ENCODE data around the gene ZNF732. TPM values are rescaled to one million over a fixed set of nuclear protein-coding genes. Genes with fewer than 3 reads are reported as not detected.

Gene ZNF732
- total RNA-seq, 1 experiment from 2014 or later, result not detected

- BruUV-seq (replicated peaks), result no TSS peak
- no peak for TF ChIP-seq CTCF (IDR thresholded peaks at IDR 0.05; ENCODE audit: insufficient read depth in 1 of 2, low read depth in 1 of 2, low read length in 1 of 2, severe bottlenecking in 1 of 2, unreplicated experiment in 1 of 2)
- Mint-ChIP-seq H3K27me3 (ENCODE audit: insufficient read depth, unreplicated experiment) (no peaks in the 10 kb centered on the region), H3K4me1 (ENCODE audit: low read depth, unreplicated experiment) (no peaks in the 10 kb centered on the region), H3K27ac (ENCODE audit: unreplicated experiment) (no peak overlapping the region), H3K36me3 (ENCODE audit: insufficient read depth, unreplicated experiment) (no peaks in the 10 kb centered on the region), H3K9me3 (ENCODE audit: unreplicated experiment) (peaks cover 41% of the 10 kb centered on the region), H3K4me3 (ENCODE audit: unreplicated experiment) (no peak overlapping the region)
- H3K36me3 ChIP-seq (ENCODE audit: control insufficient read depth, insufficient read depth, low read length), result no peaks in the 10 kb centered on the region
- H3K27me3 ChIP-seq (replicated peaks; ENCODE audit: control insufficient read depth, insufficient read depth, low read length), result no peaks in the 10 kb centered on the region
- H3K4me1 ChIP-seq, result no peaks in the 10 kb centered on the region
- ChIA-PET CTCF (no interaction called here), POLR2A (no interaction called here)
- intact Hi-C loops (cut with micrococcal nuclease; ENCODE audit: unreplicated experiment), result no loop called here
- no peak overlapping the region for H3K4me3 ChIP-seq (ENCODE audit: low read depth, low read length)
- DNase-seq, result no peak
- H3K9me3 ChIP-seq, result peaks cover 30% of the 10 kb centered on the region
Observed at GRCh38 chr4:256492-256891, 48.8 kb downstream of the ZNF732 start.

DNA sequence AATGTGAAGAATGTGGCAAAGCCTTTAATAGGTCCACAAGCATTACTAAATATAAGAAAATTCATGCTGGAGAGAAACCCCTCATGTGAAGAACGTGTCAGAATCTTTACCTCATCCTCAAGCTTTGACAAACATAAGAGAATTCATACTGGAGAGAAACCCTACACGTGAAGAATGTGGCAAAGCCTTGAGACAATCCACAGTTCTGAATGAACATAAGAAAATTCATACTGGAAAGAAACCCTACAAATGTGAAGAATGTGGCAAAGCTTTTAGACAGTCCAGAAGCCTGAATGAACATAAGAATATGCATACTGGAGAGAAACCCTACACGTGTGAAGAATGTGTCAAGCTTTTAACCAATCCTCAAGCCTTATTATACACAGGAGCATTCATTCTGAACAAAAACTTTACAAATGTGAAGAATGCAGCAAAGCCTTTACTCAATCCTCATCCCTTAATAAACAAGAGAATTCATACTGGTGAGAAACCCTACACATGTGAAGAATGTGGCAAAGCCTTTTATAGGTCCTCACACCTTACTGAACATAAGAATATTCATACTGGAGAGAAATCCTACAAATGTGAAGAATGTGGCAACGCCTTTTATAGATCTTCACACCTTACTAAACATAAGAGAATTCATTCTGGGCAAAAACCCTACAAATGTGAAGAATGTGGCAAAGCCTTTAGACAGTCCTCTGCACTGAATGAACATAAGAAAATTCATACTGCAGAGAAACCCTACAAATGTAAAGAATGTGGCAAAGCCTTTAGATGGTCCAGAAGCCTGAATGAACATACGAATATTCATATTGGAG, 51.1 kb downstream of the ZNF732 start:
- no peaks in the 10 kb centered on the region for H3K4me1 ChIP-seq
- H3K9me3 ChIP-seq, result peaks cover 22% of the 10 kb centered on the region
- POLR2A ChIA-PET, result no interaction called here
- no peaks in the 10 kb centered on the region for H3K4me1 Mint-ChIP-seq (ENCODE audit: low read depth, unreplicated experiment)
- H3K36me3 Mint-ChIP-seq (ENCODE audit: insufficient read depth, unreplicated experiment), result no peaks in the 10 kb centered on the region
- no peaks in the 10 kb centered on the region for H3K36me3 ChIP-seq (ENCODE audit: control insufficient read depth, insufficient read depth, low read length)
- no peaks in the 10 kb centered on the region for H3K27me3 ChIP-seq (replicated peaks; ENCODE audit: control insufficient read depth, insufficient read depth, low read length)
- H3K9me3 Mint-ChIP-seq (ENCODE audit: unreplicated experiment), result peaks cover 26% of the 10 kb centered on the region
- no TSS peak for BruUV-seq (replicated peaks)
- H3K4me3 ChIP-seq (ENCODE audit: low read depth, low read length), result no peak overlapping the region
- TF ChIP-seq CTCF (IDR thresholded peaks at IDR 0.05; ENCODE audit: insufficient read depth in 1 of 2, low read depth in 1 of 2, low read length in 1 of 2, severe bottlenecking in 1 of 2, unreplicated experiment in 1 of 2), result no peak
- no peaks in the 10 kb centered on the region for H3K27me3 Mint-ChIP-seq (ENCODE audit: insufficient read depth, unreplicated experiment)
- H3K4me3 Mint-ChIP-seq (ENCODE audit: unreplicated experiment), result no peak overlapping the region
- no peak overlapping the region for H3K27ac Mint-ChIP-seq (ENCODE audit: unreplicated experiment)
- CTCF ChIA-PET, result no interaction called here
- DNase-seq, result no peak
- intact Hi-C loops (cut with micrococcal nuclease; ENCODE audit: unreplicated experiment), result no loop called here

DNA sequence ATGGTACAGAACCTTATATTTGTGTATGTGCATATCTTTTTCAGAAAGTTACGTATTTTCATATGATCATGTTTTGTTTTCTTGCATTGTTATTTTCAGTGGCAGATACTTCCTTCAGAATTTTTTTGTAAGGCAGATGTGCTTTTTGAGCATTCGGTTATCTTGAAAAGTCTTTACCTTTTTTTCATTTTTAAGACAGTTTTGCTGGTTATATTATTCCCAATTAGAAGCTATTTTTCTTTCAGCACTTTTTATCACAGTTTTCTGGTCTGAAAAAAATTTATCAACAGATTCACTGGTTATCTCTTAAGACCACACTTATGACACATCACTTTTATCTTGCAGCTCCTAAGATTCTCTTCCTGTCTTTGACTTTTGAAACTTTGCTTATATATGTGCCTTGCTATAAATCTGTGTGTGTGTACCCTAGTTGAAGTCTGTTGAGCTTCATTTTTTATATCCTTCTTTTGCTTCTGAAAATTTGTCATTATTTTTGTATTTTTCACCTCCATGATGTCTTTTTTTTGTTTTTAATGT, 53.1 kb downstream of the ZNF732 start:
- H3K4me1 ChIP-seq, result no peaks in the 10 kb centered on the region
- Mint-ChIP-seq H3K4me1 (ENCODE audit: low read depth, unreplicated experiment) (no peaks in the 10 kb centered on the region), H3K4me3 (ENCODE audit: unreplicated experiment) (no peak overlapping the region), H3K27ac (ENCODE audit: unreplicated experiment) (no peak overlapping the region), H3K9me3 (ENCODE audit: unreplicated experiment) (peaks cover 41% of the 10 kb centered on the region), H3K27me3 (ENCODE audit: insufficient read depth, unreplicated experiment) (no peaks in the 10 kb centered on the region), H3K36me3 (ENCODE audit: insufficient read depth, unreplicated experiment) (no peaks in the 10 kb centered on the region)
- intact Hi-C loops (cut with micrococcal nuclease; ENCODE audit: unreplicated experiment), result no loop called here
- no TSS peak for BruUV-seq (replicated peaks)
- ChIA-PET CTCF (no interaction called here), POLR2A (no interaction called here)
- no peak for TF ChIP-seq CTCF (IDR thresholded peaks at IDR 0.05; ENCODE audit: insufficient read depth in 1 of 2, low read depth in 1 of 2, low read length in 1 of 2, severe bottlenecking in 1 of 2, unreplicated experiment in 1 of 2)
- peaks cover 20% of the 10 kb centered on the region for H3K9me3 ChIP-seq
- no peaks in the 10 kb centered on the region for H3K36me3 ChIP-seq (ENCODE audit: control insufficient read depth, insufficient read depth, low read length)
- H3K27me3 ChIP-seq (replicated peaks; ENCODE audit: control insufficient read depth, insufficient read depth, low read length), result no peaks in the 10 kb centered on the region
- H3K4me3 ChIP-seq (ENCODE audit: low read depth, low read length), result no peak overlapping the region
- no peak for DNase-seq

Measured in Caco-2 (cell line).